Immature natural killer cell (primary cell): ENCODE measurements around the gene RNF181. TPM values are rescaled to one million over a fixed set of nuclear protein-coding genes. Genes with fewer than 3 reads are reported as not detected.
"Not testable (repeated sequence)": the region's sequence is repeated elsewhere in the genome, so short reads cannot be mapped to it uniquely, and the experiment has no call there.

Source experiments
- DNase-seq, 3 donors: peaks; one replicate each; pipeline ENCODE4 v3.0.0; 2022; ENCODE audit warnings: mixed read lengths in 1 of 3
- H3K27ac Mint-ChIP-seq, 6 donors: one replicate each; pipeline ENCODE4 v1.8.0; 2020; ENCODE audit warnings: mixed read lengths in 6 of 6, mild to moderate bottlenecking in 5 of 6, inconsistent platforms in 4 of 6, moderate library complexity in 3 of 6
- H3K27me3 Mint-ChIP-seq, 3 donors: one replicate each; pipeline ENCODE4 v1.8.0; 2020 to 2021; ENCODE audit warnings: low read depth in 3 of 3, mild to moderate bottlenecking in 3 of 3, mixed read lengths in 3 of 3, moderate library complexity in 3 of 3, inconsistent platforms in 1 of 3
- H3K36me3 Mint-ChIP-seq, 3 donors: one replicate each; pipeline ENCODE4 v1.8.0; 2020; ENCODE audit warnings: mixed read lengths in 3 of 3, inconsistent platforms in 2 of 3, mild to moderate bottlenecking in 2 of 3
- H3K4me1 Mint-ChIP-seq, 2 donors: one replicate each; pipeline ENCODE4 v1.8.0; 2020; ENCODE audit warnings: inconsistent platforms in 2 of 2, mild to moderate bottlenecking in 2 of 2, mixed read lengths in 2 of 2, moderate library complexity in 1 of 2
- H3K4me3 Mint-ChIP-seq, 5 donors: one replicate each; pipeline ENCODE4 v1.8.0; 2020; ENCODE audit warnings: mild to moderate bottlenecking in 5 of 5, mixed read lengths in 5 of 5, inconsistent platforms in 3 of 5, moderate library complexity in 3 of 5
- H3K9me3 Mint-ChIP-seq, 6 donors: one replicate each; pipeline ENCODE4 v1.8.0; 2020; ENCODE audit warnings: mild to moderate bottlenecking in 6 of 6, mixed read lengths in 6 of 6, inconsistent platforms in 4 of 6, moderate library complexity in 3 of 6
- polyA plus RNA-seq, 3 donors: library from polyadenylated mRNA; unstranded; fragments of 300-500 nt; fragmentation: Illumina TruSeq; gene quantifications; one replicate each; pipeline ENCODE4 v1.2.3, GENCODE V29; 2021

RNF181 gene
- polyA plus RNA-seq, 3 donors from 2014 or later = 224 to 326 (median 256) TPM

GRCh38 chr2:85558160-85558559 is 37.4 kb upstream of the RNF181 start:
- H3K4me3 Mint-ChIP-seq = no peak overlapping the region
- H3K27ac Mint-ChIP-seq = peak overlapping the region in 1 of 6 donors; percentile 29

GRCh38 chr2:85560403-85560726 is 35.2 kb upstream of the RNF181 start:
- peak overlapping the region in 5 of 6 donors; percentile 92 to 98 (median 95) for H3K27ac Mint-ChIP-seq
- not testable (repeated sequence) for H3K9me3 Mint-ChIP-seq, DNase-seq, H3K27me3 Mint-ChIP-seq, H3K36me3 Mint-ChIP-seq
- H3K4me1 Mint-ChIP-seq = peaks cover 25 to 26% of the 10 kb centered on the region in 2 donors
- H3K4me3 Mint-ChIP-seq = peak overlapping the region; percentile 95 to 99 (median 95)

More at GRCh38 chr2:85558160-85558559, 37.4 kb upstream of the RNF181 start:
- Mint-ChIP-seq H3K27me3 (peaks cover 2 to 6% (median 5%) of the 10 kb centered on the region in 3 donors), H3K9me3 (no peaks in the 10 kb centered on the region), H3K4me1 (peaks cover 25 to 26% of the 10 kb centered on the region in 2 donors), H3K36me3 (peaks cover 0 to 16% (median 4%) of the 10 kb centered on the region in 3 donors)
- no peak for DNase-seq

GRCh38 chr2:85560812-85561279 is 34.7 kb upstream of the RNF181 start:
- H3K36me3 Mint-ChIP-seq = peaks cover 0 to 8% (median 0%) of the 10 kb centered on the region in 3 donors
- H3K4me1 Mint-ChIP-seq = peaks cover 25 to 26% of the 10 kb centered on the region in 2 donors
- no peak for DNase-seq
- H3K4me3 Mint-ChIP-seq = peak overlapping the region; percentile 95 to 99 (median 95)
- H3K9me3 Mint-ChIP-seq = peaks cover 0 to 1% (median 0%) of the 10 kb centered on the region in 6 donors
- peaks cover 4 to 6% (median 6%) of the 10 kb centered on the region in 3 donors for H3K27me3 Mint-ChIP-seq
- peak overlapping the region; percentile 92 to 98 (median 96) for H3K27ac Mint-ChIP-seq

GRCh38 chr2:85561280-85562212 is 34.0 kb upstream of the RNF181 start, which contains the start of gene GGCX:
TSS of gene GGCX (minus strand) at chr2:85561493. CDS start at chr2:85561428, 65 bp downstream.
- Mint-ChIP-seq H3K9me3 (peaks cover 0 to 1% (median 0%) of the 10 kb centered on the region in 6 donors), H3K4me1 (peaks cover 25 to 26% of the 10 kb centered on the region in 2 donors), H3K27ac (peak within 1 kb of the TSS; percentile 92 to 98 (median 96)), H3K36me3 (peaks cover 0 to 7% (median 0%) of the 10 kb centered on the region in 3 donors), H3K27me3 (peaks cover 4 to 6% (median 6%) of the 10 kb centered on the region in 3 donors), H3K4me3 (peak within 1 kb of the TSS; percentile 95 to 99 (median 95))
- DNase-seq = peak; percentile 84 to 87 (median 86)

- Mint-ChIP-seq H3K27ac (peak overlapping the region in 1 of 6 donors; percentile 74), H3K4me1 (peaks cover 23 to 26% of the 10 kb centered on the region in 2 donors), H3K27me3 (peaks cover 4 to 7% (median 6%) of the 10 kb centered on the region in 3 donors), H3K4me3 (peak overlapping the region in 3 of 5 donors; percentile 25 to 58 (median 55)), H3K36me3 (no peaks in the 10 kb centered on the region), H3K9me3 (peaks cover 0 to 1% (median 0%) of the 10 kb centered on the region in 6 donors)
- DNase-seq = no peak
These were observed 31.4 kb upstream of the RNF181 start for GRCh38 chr2:85564144-85564563.

DNA sequence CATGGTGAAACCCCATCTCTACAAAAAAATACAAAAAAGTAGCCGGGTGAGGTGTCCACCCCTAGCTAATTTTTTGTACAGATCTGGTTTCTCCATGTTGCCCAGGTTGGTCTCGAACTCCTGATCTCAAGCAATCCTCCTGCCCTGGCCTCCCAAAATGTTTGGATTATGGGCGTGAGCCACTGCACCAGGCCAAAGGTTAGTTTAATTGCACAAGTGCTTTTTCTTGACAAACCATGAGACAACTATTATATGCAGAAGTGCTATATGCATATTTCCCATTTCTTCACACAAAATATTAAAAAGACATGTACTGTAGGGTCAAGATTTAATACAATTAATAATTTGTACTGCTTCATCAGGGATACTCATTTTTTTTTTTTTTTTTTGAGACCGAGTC is 29.3 kb upstream of the RNF181 start:
- H3K27me3 Mint-ChIP-seq = peaks cover 4 to 9% (median 5%) of the 10 kb centered on the region in 3 donors
- peaks cover 5 to 7% of the 10 kb centered on the region in 2 donors for H3K4me1 Mint-ChIP-seq
- H3K36me3 Mint-ChIP-seq = no peaks in the 10 kb centered on the region
- no peak overlapping the region for H3K27ac Mint-ChIP-seq
- peaks cover 0 to 1% (median 0%) of the 10 kb centered on the region in 6 donors for H3K9me3 Mint-ChIP-seq
- DNase-seq = no peak
- no peak overlapping the region for H3K4me3 Mint-ChIP-seq

DNA sequence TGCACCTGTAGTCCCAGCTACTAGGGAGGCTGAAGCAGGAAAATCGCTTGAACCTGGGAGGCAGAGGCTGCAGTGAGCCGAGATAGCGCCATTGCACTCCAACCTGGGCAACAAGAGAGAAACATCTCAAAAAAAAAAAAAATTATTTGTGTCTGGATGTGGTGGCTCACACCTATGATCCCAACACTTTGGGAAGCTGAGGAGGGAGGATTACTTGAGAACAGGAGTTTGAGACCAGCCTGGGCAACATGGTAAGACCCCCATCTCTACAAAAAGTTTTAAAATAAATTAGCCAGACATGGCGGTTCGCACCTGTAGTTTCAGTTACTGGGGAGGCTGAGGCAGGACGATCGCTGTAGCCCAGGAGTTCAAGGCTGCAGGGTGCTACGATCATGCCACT is 19.8 kb upstream of the RNF181 start:
- Mint-ChIP-seq H3K9me3 (no peaks in the 10 kb centered on the region), H3K4me3 (no peak overlapping the region), H3K27me3 (peaks cover 0 to 2% (median 2%) of the 10 kb centered on the region in 3 donors), H3K27ac (no peak overlapping the region), H3K36me3 (peaks cover 0 to 3% (median 0%) of the 10 kb centered on the region in 3 donors), H3K4me1 (peaks cover 31 to 37% of the 10 kb centered on the region in 2 donors)
- DNase-seq = no peak

- Mint-ChIP-seq H3K36me3 (peaks cover 7 to 10% (median 7%) of the 10 kb centered on the region in 3 donors), H3K4me3 (peak overlapping the region; percentile 96 to 98 (median 97)), H3K27me3 (peaks cover 0 to 2% (median 2%) of the 10 kb centered on the region in 3 donors), H3K9me3 (no peaks in the 10 kb centered on the region), H3K27ac (peak overlapping the region; percentile 88 to 98 (median 94)), H3K4me1 (peaks cover 36 to 45% of the 10 kb centered on the region in 2 donors)
- DNase-seq = no peak
These were observed 18.5 kb upstream of the RNF181 start for GRCh38 chr2:85577063-85577385.

GRCh38 chr2:85577386-85578242 is 17.9 kb upstream of the RNF181 start, which contains the start of gene VAMP8:
TSS of gene VAMP8 (plus strand) at chr2:85577586. CDS start at chr2:85577647, 61 bp downstream.
- peaks cover 39 to 51% of the 10 kb centered on the region in 2 donors for H3K4me1 Mint-ChIP-seq

GRCh38 chr2:85578243-85579180 is 17.0 kb upstream of the RNF181 start:
- no peak for DNase-seq
- Mint-ChIP-seq H3K4me3 (peak overlapping the region; percentile 96 to 98 (median 97)), H3K4me1 (peaks cover 45 to 59% of the 10 kb centered on the region in 2 donors), H3K27ac (peak overlapping the region; percentile 88 to 98 (median 94)), H3K27me3 (peaks cover 0 to 2% (median 2%) of the 10 kb centered on the region in 3 donors), H3K36me3 (peaks cover 8 to 16% (median 12%) of the 10 kb centered on the region in 3 donors), H3K9me3 (no peaks in the 10 kb centered on the region)

More at GRCh38 chr2:85577386-85578242, 17.9 kb upstream of the RNF181 start, which contains the start of gene VAMP8:
- H3K9me3 Mint-ChIP-seq = no peaks in the 10 kb centered on the region
- peaks cover 0 to 2% (median 2%) of the 10 kb centered on the region in 3 donors for H3K27me3 Mint-ChIP-seq
- DNase-seq = peak; percentile 47 to 50 (median 48)
- peak within 1 kb of the TSS; percentile 96 to 98 (median 97) for H3K4me3 Mint-ChIP-seq
- H3K36me3 Mint-ChIP-seq = peaks cover 8 to 16% (median 12%) of the 10 kb centered on the region in 3 donors
- peak within 1 kb of the TSS; percentile 88 to 98 (median 94) for H3K27ac Mint-ChIP-seq

GRCh38 chr2:85579266-85579935 is 16.1 kb upstream of the RNF181 start:
- peak overlapping the region; percentile 96 to 98 (median 97) for H3K4me3 Mint-ChIP-seq
- peaks cover 50 to 66% of the 10 kb centered on the region in 2 donors for H3K4me1 Mint-ChIP-seq
- peak overlapping the region; percentile 88 to 98 (median 94) for H3K27ac Mint-ChIP-seq
- peaks cover 8 to 16% (median 12%) of the 10 kb centered on the region in 3 donors for H3K36me3 Mint-ChIP-seq
- H3K9me3 Mint-ChIP-seq = no peaks in the 10 kb centered on the region
- H3K27me3 Mint-ChIP-seq = peaks cover 0 to 2% (median 2%) of the 10 kb centered on the region in 3 donors
- no peak for DNase-seq
